CD4-positive, alpha-beta T cell (primary cell): Measurements from ENCODE around the gene ITPR3. TPM values are rescaled to one million over a fixed set of nuclear protein-coding genes. Genes with fewer than 3 reads are reported as not detected.

Source experiments
- ATAC-seq: fragments of 200-7000 bp; cut with Tn5 transposase; one replicate; pipeline ENCODE4 v1.10.0; 2022; ENCODE audit warnings: mild to moderate bottlenecking; ENCODE audit not compliant: poor library complexity
- CTCF ChIA-PET: fragments of 350-600 bp; sonication (Branson Sonifier 250); formaldehyde crosslinking; loops from one replicate; lab custom pipeline; 2021; ENCODE audit warnings: antibody characterized with exemption, inconsistent platforms; lab: Charles Lee
- POLR2A ChIA-PET: fragments of 350-600 bp; sonication (Branson Sonifier 250); formaldehyde crosslinking; loops from one replicate; lab custom pipeline; 2021; ENCODE audit warnings: antibody characterized with exemption, inconsistent platforms; lab: Charles Lee
- DNase-seq, 14 experiments: peaks; one replicate each; pipeline ENCODE4 v3.0.0-alpha.2; 2013 to 2020; ENCODE audit warnings: mixed read lengths in 2 of 14
- H3K27ac ChIP-seq, 2 donors: one replicate each; pipeline versions ENCODE4 v1.5.1 to v1.7.0; 2013; ENCODE audit warnings: low read length in 2 of 2, low read depth in 1 of 2, mild to moderate bottlenecking in 1 of 2
- H3K27me3 ChIP-seq, 2 experiments: 1 replicate in 1 of 2; 2 replicates in 1 of 2; pipeline versions ENCODE4 v1.6.1 to v1.7.0; 2013; ENCODE audit warnings: low read length in 2 of 2, control low read depth in 1 of 2, mild to moderate bottlenecking in 1 of 2, moderate library complexity in 1 of 2; ENCODE audit not compliant: insufficient read depth in 2 of 2, control insufficient read depth in 1 of 2
- H3K36me3 ChIP-seq: one replicate; pipeline ENCODE4 v1.6.1; 2013; ENCODE audit warnings: low read length, control low read depth; ENCODE audit not compliant: insufficient read depth
- H3K4me1 ChIP-seq: one replicate; pipeline ENCODE4 v1.6.1; 2013; ENCODE audit warnings: low read length, control low read depth; ENCODE audit not compliant: insufficient read depth
- H3K4me3 ChIP-seq: one replicate; pipeline ENCODE4 v1.5.1; 2013; ENCODE audit warnings: mild to moderate bottlenecking, low read length, moderate library complexity
- H3K9me3 ChIP-seq, 2 experiments: 1 replicate in 1 of 2; 2 replicates in 1 of 2; pipeline versions ENCODE4 v1.6.1 to v1.7.0; 2013; ENCODE audit warnings: low read length in 2 of 2, mild to moderate bottlenecking in 2 of 2, control low read depth in 1 of 2, moderate library complexity in 1 of 2; ENCODE audit not compliant: control insufficient read depth in 1 of 2, insufficient read depth in 1 of 2
- H3K27ac Mint-ChIP-seq: one replicate; pipeline ENCODE4 v1.8.0; 2020; ENCODE audit warnings: mixed read lengths
- H3K27me3 Mint-ChIP-seq: one replicate; pipeline ENCODE4 v1.8.0; 2021; ENCODE audit warnings: mixed read lengths
- H3K36me3 Mint-ChIP-seq: one replicate; pipeline ENCODE4 v1.8.0; 2021; ENCODE audit warnings: low read depth, mixed read lengths
- H3K4me1 Mint-ChIP-seq: one replicate; pipeline ENCODE4 v1.8.0; 2021; ENCODE audit warnings: low read depth, mixed read lengths
- H3K4me3 Mint-ChIP-seq: one replicate; pipeline ENCODE4 v1.8.0; 2020; ENCODE audit warnings: mild to moderate bottlenecking, mixed read lengths
- H3K9me3 Mint-ChIP-seq: one replicate; pipeline ENCODE4 v1.8.0; 2020; ENCODE audit warnings: mixed read lengths
- intact Hi-C, 2 experiments: fragments of 100-400 bp; cut with DNase I in 1 of 2; cut with micrococcal nuclease in 1 of 2; formaldehyde crosslinking; loops; one replicate each; pipeline versions ENCODE4 v1.15.1 to v1.9.0; 2023 to 2025; cut with DNase I, micrococcal nuclease
- total RNA-seq, 174 experiments: library from RNA in 2 of 174; stranded (reverse) in 2 of 174; gene quantifications; one replicate each; pipeline ENCODE4 v1.2.3 and lab custom pipeline; 2021 to 2026
- TF ChIP-seq, protein P1 (sequence below): fragments of 200-600 bp; IDR thresholded peaks from one replicate; pipeline ENCODE4 v1.8.0; 2022; ENCODE audit warnings: antibody characterized with exemption, mild to moderate bottlenecking

The ITPR3 gene
- total RNA-seq, 2 experiments from 2014 or later, result 44.5 to 45.5 TPM

DNA sequence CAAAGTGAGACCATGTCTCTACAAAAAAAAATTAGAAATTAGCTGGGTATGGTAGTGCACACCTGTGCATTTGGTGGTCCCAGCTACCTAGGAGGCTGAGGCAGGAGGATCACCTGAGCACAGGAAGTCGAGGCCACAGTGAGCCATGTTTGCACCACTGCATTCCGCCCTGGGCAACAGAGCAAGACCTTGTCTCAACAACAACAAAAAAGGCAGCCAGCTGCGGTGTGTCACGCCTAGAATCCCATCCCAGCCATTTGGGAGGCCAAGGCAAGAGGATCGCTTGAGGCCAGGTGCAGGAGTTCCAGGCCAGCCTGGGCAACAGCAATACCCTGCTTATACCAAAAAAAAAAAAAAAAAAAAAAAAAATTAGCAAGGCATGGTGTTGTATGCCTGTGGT, 39.9 kb upstream of the ITPR3 start:
- Mint-ChIP-seq H3K9me3 (no peaks in the 10 kb centered on the region), H3K36me3 (peaks cover 35% of the 10 kb centered on the region), H3K27ac (no peak overlapping the region), H3K4me1 (peaks cover 55% of the 10 kb centered on the region), H3K27me3 (no peaks in the 10 kb centered on the region), H3K4me3 (no peak overlapping the region)
- DNase-seq, result peak in 1 of 14 experiments; percentile 26
- peaks cover 0 to 3% of the 10 kb centered on the region in 2 experiments for H3K9me3 ChIP-seq
- TF ChIP-seq, protein P1, sequence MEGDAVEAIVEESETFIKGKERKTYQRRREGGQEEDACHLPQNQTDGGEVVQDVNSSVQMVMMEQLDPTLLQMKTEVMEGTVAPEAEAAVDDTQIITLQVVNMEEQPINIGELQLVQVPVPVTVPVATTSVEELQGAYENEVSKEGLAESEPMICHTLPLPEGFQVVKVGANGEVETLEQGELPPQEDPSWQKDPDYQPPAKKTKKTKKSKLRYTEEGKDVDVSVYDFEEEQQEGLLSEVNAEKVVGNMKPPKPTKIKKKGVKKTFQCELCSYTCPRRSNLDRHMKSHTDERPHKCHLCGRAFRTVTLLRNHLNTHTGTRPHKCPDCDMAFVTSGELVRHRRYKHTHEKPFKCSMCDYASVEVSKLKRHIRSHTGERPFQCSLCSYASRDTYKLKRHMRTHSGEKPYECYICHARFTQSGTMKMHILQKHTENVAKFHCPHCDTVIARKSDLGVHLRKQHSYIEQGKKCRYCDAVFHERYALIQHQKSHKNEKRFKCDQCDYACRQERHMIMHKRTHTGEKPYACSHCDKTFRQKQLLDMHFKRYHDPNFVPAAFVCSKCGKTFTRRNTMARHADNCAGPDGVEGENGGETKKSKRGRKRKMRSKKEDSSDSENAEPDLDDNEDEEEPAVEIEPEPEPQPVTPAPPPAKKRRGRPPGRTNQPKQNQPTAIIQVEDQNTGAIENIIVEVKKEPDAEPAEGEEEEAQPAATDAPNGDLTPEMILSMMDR, result no peak
- no peaks in the 10 kb centered on the region for H3K27me3 ChIP-seq
- peaks cover 17% of the 10 kb centered on the region for H3K36me3 ChIP-seq
- no peak overlapping the region for H3K4me3 ChIP-seq
- ChIA-PET POLR2A (interaction anchor here (0.7 kb wide), 1 partner anchor 282 kb away, joined by 4 read pairs; no protein-coding TSS in a partner anchor), CTCF (interaction anchor here (0.6 to 2.2 kb wide), 7 partner anchors 10 to 292 kb away, joined by 3 to 10 read pairs (median 4); partner anchors contain the start of genes ITPR3, KIFC1, UQCC2 and WDR46)
- no peak overlapping the region for H3K27ac ChIP-seq
- no peak for ATAC-seq
- peaks cover 54% of the 10 kb centered on the region for H3K4me1 ChIP-seq
- intact Hi-C loops, result loop anchor here in 1 of 2 experiments (10.0 kb wide), 1 partner anchor 574 kb away; no protein-coding TSS in a partner anchor

- Histone ChIP-seq H3K27ac (no peak overlapping the region), H3K9me3 (peaks cover 0 to 3% of the 10 kb centered on the region in 2 experiments), H3K36me3 (no peaks in the 10 kb centered on the region), H3K4me1 (peaks cover 34% of the 10 kb centered on the region), H3K27me3 (no peaks in the 10 kb centered on the region), H3K4me3 (no peak overlapping the region)
- no peak overlapping the region for H3K27ac Mint-ChIP-seq
- ChIA-PET CTCF (no interaction called here), POLR2A (no interaction called here)
- no peaks in the 10 kb centered on the region for H3K9me3 Mint-ChIP-seq
- intact Hi-C loops, result loop anchor here (2.0 to 10.0 kb wide), 2 partner anchors 49 to 571 kb away; no protein-coding TSS in a partner anchor
- H3K4me1 Mint-ChIP-seq, result peaks cover 42% of the 10 kb centered on the region
- no peak for ATAC-seq
- no peak overlapping the region for H3K4me3 Mint-ChIP-seq
- H3K27me3 Mint-ChIP-seq, result no peaks in the 10 kb centered on the region
- DNase-seq, result peak in 1 of 14 experiments; percentile 54
- TF ChIP-seq, protein P1, result no peak
- peaks cover 10% of the 10 kb centered on the region for H3K36me3 Mint-ChIP-seq
Measured at GRCh38 chr6:33583591-33584155, 37.4 kb upstream of the ITPR3 start.

DNA sequence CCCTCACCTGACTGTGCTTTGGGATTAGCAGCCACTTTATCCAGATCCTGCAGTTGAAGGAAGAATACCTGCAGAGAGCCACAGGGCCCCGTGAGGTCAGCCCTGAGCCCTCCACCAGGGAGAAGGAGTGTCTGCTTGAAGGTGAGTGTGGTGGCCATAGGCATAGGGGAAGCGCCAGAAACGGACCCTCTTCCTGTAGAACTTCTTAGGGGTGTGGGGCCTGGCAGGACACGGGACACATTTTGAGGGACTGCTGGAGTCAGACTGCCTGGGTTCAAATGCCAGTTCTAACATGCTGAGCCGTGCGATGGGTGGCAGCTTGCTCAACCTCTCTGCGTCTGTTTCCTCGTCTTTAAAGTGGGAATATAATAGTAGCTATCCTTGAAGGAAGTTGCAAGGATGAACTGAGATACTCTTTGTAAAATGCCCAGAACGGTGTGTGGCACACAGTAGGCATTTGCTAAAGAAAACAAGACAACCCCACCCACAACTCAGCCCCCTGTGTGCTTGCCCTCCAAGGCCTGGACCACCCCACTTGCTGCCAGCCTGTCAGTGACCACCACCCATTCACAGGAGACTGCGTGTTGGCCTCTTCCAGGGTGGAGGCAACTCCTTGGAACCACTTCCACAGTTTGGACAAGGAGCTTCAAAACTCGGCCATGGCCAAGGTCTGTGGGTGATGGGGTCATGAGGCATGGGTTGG, 36.3 kb upstream of the ITPR3 start:
- intact Hi-C loops, result loop anchor here (1.0 to 10.0 kb wide), 6 partner anchors 47 to 570 kb away; no protein-coding TSS in a partner anchor
- no peak for DNase-seq
- H3K27me3 ChIP-seq, result no peaks in the 10 kb centered on the region
- peaks cover 33% of the 10 kb centered on the region for H3K4me1 Mint-ChIP-seq
- peak overlapping the region; percentile 87 for H3K27ac Mint-ChIP-seq
- no peak for ATAC-seq
- POLR2A ChIA-PET, result no interaction called here
- no peaks in the 10 kb centered on the region for H3K27me3 Mint-ChIP-seq
- H3K4me3 ChIP-seq, result no peak overlapping the region
- H3K9me3 ChIP-seq, result peaks cover 0 to 3% of the 10 kb centered on the region in 2 experiments
- H3K4me3 Mint-ChIP-seq, result peak overlapping the region; percentile 15
- H3K36me3 ChIP-seq, result no peaks in the 10 kb centered on the region
- H3K9me3 Mint-ChIP-seq, result no peaks in the 10 kb centered on the region
- TF ChIP-seq, protein P1, result no peak
- H3K4me1 ChIP-seq, result peaks cover 26% of the 10 kb centered on the region
- CTCF ChIA-PET, result interaction anchor here (0.8 to 1.6 kb wide), 4 partner anchors 37 to 116 kb away, joined by 3 to 9 read pairs (median 5); no protein-coding TSS in a partner anchor
- peak overlapping the region; percentile 37 to 40 for H3K27ac ChIP-seq
- H3K36me3 Mint-ChIP-seq, result no peaks in the 10 kb centered on the region
